NCI-H1436 (cell line): Measurements from ENCODE around the gene MRPS17.
"Not testable (repeated sequence)": the region's sequence is repeated elsewhere in the genome, so short reads cannot be mapped to it uniquely, and the experiment has no call there.

ENCODE experiments used
- DNase-seq: peaks from one replicate; lab custom pipeline; 2025; lab: John Stamatoyannopoulos, UW

The MRPS17 gene

GRCh38 chr7:55951637-55952351 is at the start of gene MRPS17:
Gene MRPS17, plus strand, starts transcription at chr7:55951877. Its CDS starts 1,319 bp downstream, at chr7:55953196.
- peak; percentile 89 for DNase-seq

GRCh38 chr7:55903985-55904759 is 47.5 kb upstream of the MRPS17 start:
- DNase-seq, result no peak

GRCh38 chr7:55912748-55913158 is 38.9 kb upstream of the MRPS17 start:
- no peak for DNase-seq

- no peak for DNase-seq
Measured at GRCh38 chr7:55917771-55918170, 33.9 kb upstream of the MRPS17 start.

GRCh38 chr7:55928006-55928767 is 23.5 kb upstream of the MRPS17 start:
- DNase-seq, result no peak

GRCh38 chr7:55931421-55932151 is 20.1 kb upstream of the MRPS17 start:
- DNase-seq, result no peak

GRCh38 chr7:55939514-55940123 is 12.1 kb upstream of the MRPS17 start:
- DNase-seq, result no peak

- DNase-seq, result no peak
Measured at GRCh38 chr7:55946545-55946944, 5.1 kb upstream of the MRPS17 start.

GRCh38 chr7:55952352-55952671 is 635 bp downstream of the MRPS17 start:
- not testable (repeated sequence) for DNase-seq

GRCh38 chr7:55953707-55954475 is 2.2 kb downstream of the MRPS17 start:
- DNase-seq, result no peak

GRCh38 chr7:55957190-55957589 is 5.5 kb downstream of the MRPS17 start:
- no peak for DNase-seq

GRCh38 chr7:55962014-55962413 is 10.3 kb downstream of the MRPS17 start:
- DNase-seq, result no peak

- no peak for DNase-seq
Measured at GRCh38 chr7:55963584-55964168, 12.0 kb downstream of the MRPS17 start.

GRCh38 chr7:55964261-55965099 is 12.8 kb downstream of the MRPS17 start, which contains the start of gene NIPSNAP2:
Gene NIPSNAP2, plus strand, starts transcription at chr7:55964585. Its CDS starts 25 bp downstream, at chr7:55964610.
- peak; percentile 60 for DNase-seq

- no peak for DNase-seq
Measured at GRCh38 chr7:55965100-55965470, 13.4 kb downstream of the MRPS17 start.

GRCh38 chr7:55965805-55966421 is 14.2 kb downstream of the MRPS17 start:
- DNase-seq, result no peak

- no peak for DNase-seq
Measured at GRCh38 chr7:55966851-55967250, 15.2 kb downstream of the MRPS17 start.

- DNase-seq, result no peak
Measured at GRCh38 chr7:55969391-55969790, 17.7 kb downstream of the MRPS17 start.

GRCh38 chr7:55970561-55970960 is 18.9 kb downstream of the MRPS17 start:
- no peak for DNase-seq
